K562 (cell line): Measurements from ENCODE around the gene VPS11.
A peak's percentile ranks its signal among the peaks of the same experiment; 100 is the strongest.

ENCODE experiments used
- FOXK2 ChIP-seq, 2 experiments: fragments of 450-650 bp; IDR thresholded peaks in 1 of 2; conservative IDR thresholded peaks in 1 of 2; 2 replicates each; pipeline ENCODE4 v1.6.1; 2016; ENCODE audit warnings: low read depth in 2 of 2, mild to moderate bottlenecking in 1 of 2
- GTF2A2 ChIP-seq: IDR thresholded peaks from 2 replicates; pipeline ENCODE4 v1.6.1; 2016; ENCODE audit warnings: mild to moderate bottlenecking, missing genetic modification characterization, missing compliant biosample characterization
- PHF8 ChIP-seq: fragments of 200-600 bp; sonication (generic); IDR thresholded peaks from 2 replicates; pipeline ENCODE4 v1.6.1; 2012; ENCODE audit warnings: mixed run types, mild to moderate bottlenecking, inconsistent platforms, low read length, moderate library complexity, borderline replicate concordance
- SMC3 ChIP-seq: conservative IDR thresholded peaks from 2 replicates; pipeline ENCODE4 v1.6.1; 2011; ENCODE audit warnings: low read depth, low read length, improper control_type of control experiment; ENCODE audit not compliant: insufficient read depth
- ZFX ChIP-seq: sonication (generic); formaldehyde crosslinking; IDR thresholded peaks from 2 replicates; pipeline ENCODE4 v1.8.0; 2022; ENCODE audit warnings: mild to moderate bottlenecking, missing genetic modification reagents, moderate library complexity
- ZNF324 ChIP-seq: fragments of 250-450 bp; sonication (Bioruptor Pico); IDR thresholded peaks from 2 replicates; pipeline ENCODE4 v1.4.0; 2020; ENCODE audit warnings: mild to moderate bottlenecking
- TF ChIP-seq, protein P1 (sequence below): fragments of 450-650 bp; IDR thresholded peaks from 2 replicates; pipeline ENCODE4 v1.6.1; 2018; ENCODE audit not compliant: partially characterized antibody
- TF ChIP-seq, protein P2 (sequence below): sonication (generic); formaldehyde crosslinking; IDR thresholded peaks from 2 replicates; pipeline ENCODE4 v1.9.0; 2022; ENCODE audit warnings: mild to moderate bottlenecking, missing genetic modification reagents
- TF ChIP-seq, protein P3 (sequence below): sonication (generic); formaldehyde crosslinking; IDR thresholded peaks from 2 replicates; pipeline ENCODE4 v1.8.1; 2022; ENCODE audit warnings: missing genetic modification reagents
- TF ChIP-seq, protein P4 (sequence below), 3 experiments: IDR thresholded peaks in 2 of 3; conservative IDR thresholded peaks in 1 of 3; 2 replicates each; pipeline ENCODE4 v1.5.1; 2011 to 2012; ENCODE audit warnings: low read length in 3 of 3, mild to moderate bottlenecking in 3 of 3, control low read depth in 2 of 3, improper control_type of control experiment in 1 of 3, inconsistent platforms in 1 of 3, low read depth in 1 of 3, mixed read lengths in 1 of 3, moderate library complexity in 1 of 3; ENCODE audit not compliant: insufficient read depth in 2 of 3
- TF ChIP-seq, protein P5 (sequence below): fragments of 450-650 bp; formaldehyde crosslinking; IDR thresholded peaks from 2 replicates; pipeline ENCODE4 v1.4.0; 2020; ENCODE audit warnings: mild to moderate bottlenecking, moderate library complexity

DNA sequence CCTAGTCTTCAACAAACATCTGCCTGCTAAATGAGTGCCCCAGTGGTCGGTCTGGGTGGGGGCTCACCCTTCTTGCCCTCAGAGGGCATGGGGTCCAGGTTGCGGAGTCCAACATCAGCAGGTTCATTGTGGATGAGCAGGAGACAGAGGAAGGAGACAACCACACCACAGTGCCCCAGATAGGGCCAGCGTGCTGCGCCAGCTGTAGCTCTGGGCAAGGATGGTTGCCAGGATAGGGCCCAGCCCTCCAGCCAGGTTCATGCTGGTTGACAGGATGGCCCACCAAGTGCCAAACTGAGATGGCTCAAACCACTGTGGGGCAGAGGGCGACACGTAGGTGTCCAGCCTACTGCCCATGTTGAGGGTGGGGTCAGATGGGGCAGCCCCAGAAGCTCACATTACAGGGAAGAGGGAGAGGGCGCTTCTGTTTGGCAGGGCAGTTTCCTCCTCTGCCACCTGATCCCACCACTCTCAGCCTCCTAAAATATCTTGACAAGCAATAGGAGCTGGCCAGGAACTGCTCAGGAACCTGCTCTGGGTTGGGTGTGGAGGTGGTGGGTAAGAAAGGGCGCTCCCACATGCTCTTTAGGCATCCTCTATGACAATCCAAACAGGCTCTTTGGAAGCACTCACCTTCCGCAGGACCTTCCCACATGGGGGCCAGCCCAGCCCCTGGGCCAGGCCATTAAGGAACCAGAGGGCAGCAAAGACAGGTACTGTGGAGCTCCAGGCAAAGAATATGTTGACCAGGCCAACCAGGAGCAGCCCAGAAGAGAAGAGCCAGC lies 39.9 kb upstream of the VPS11 start:
- TF ChIP-seq GTF2A2 (tag) = no peak
- TF ChIP-seq, protein P1, sequence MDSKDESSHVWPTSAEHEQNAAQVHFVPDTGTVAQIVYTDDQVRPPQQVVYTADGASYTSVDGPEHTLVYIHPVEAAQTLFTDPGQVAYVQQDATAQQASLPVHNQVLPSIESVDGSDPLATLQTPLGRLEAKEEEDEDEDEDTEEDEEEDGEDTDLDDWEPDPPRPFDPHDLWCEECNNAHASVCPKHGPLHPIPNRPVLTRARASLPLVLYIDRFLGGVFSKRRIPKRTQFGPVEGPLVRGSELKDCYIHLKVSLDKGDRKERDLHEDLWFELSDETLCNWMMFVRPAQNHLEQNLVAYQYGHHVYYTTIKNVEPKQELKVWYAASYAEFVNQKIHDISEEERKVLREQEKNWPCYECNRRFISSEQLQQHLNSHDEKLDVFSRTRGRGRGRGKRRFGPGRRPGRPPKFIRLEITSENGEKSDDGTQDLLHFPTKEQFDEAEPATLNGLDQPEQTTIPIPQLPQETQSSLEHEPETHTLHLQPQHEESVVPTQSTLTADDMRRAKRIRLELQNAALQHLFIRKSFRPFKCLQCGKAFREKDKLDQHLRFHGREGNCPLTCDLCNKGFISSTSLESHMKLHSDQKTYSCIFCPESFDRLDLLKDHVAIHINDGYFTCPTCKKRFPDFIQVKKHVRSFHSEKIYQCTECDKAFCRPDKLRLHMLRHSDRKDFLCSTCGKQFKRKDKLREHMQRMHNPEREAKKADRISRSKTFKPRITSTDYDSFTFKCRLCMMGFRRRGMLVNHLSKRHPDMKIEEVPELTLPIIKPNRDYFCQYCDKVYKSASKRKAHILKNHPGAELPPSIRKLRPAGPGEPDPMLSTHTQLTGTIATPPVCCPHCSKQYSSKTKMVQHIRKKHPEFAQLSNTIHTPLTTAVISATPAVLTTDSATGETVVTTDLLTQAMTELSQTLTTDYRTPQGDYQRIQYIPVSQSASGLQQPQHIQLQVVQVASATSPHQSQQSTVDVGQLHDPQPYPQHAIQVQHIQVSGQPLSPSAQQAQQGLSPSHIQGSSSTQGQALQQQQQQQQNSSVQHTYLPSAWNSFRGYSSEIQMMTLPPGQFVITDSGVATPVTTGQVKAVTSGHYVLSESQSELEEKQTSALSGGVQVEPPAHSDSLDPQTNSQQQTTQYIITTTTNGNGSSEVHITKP = no peak
- TF ChIP-seq ZNF324 = no peak
- TF ChIP-seq, protein P2, sequence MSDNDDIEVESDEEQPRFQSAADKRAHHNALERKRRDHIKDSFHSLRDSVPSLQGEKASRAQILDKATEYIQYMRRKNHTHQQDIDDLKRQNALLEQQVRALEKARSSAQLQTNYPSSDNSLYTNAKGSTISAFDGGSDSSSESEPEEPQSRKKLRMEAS (CRISPR knock-in tag) = no peak
- no peak for TF ChIP-seq PHF8
- no peak for TF ChIP-seq SMC3
- TF ChIP-seq FOXK2 (conservative IDR thresholded peaks at IDR 0.05 in 1 of 2, IDR thresholded peaks at IDR 0.05 in 1 of 2; ENCODE audit: low read depth in 2 of 2) = no peak
- TF ChIP-seq, protein P3, sequence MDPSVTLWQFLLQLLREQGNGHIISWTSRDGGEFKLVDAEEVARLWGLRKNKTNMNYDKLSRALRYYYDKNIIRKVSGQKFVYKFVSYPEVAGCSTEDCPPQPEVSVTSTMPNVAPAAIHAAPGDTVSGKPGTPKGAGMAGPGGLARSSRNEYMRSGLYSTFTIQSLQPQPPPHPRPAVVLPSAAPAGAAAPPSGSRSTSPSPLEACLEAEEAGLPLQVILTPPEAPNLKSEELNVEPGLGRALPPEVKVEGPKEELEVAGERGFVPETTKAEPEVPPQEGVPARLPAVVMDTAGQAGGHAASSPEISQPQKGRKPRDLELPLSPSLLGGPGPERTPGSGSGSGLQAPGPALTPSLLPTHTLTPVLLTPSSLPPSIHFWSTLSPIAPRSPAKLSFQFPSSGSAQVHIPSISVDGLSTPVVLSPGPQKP (CRISPR knock-in tag) = no peak
- TF ChIP-seq, protein P4, sequence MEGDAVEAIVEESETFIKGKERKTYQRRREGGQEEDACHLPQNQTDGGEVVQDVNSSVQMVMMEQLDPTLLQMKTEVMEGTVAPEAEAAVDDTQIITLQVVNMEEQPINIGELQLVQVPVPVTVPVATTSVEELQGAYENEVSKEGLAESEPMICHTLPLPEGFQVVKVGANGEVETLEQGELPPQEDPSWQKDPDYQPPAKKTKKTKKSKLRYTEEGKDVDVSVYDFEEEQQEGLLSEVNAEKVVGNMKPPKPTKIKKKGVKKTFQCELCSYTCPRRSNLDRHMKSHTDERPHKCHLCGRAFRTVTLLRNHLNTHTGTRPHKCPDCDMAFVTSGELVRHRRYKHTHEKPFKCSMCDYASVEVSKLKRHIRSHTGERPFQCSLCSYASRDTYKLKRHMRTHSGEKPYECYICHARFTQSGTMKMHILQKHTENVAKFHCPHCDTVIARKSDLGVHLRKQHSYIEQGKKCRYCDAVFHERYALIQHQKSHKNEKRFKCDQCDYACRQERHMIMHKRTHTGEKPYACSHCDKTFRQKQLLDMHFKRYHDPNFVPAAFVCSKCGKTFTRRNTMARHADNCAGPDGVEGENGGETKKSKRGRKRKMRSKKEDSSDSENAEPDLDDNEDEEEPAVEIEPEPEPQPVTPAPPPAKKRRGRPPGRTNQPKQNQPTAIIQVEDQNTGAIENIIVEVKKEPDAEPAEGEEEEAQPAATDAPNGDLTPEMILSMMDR (IDR thresholded peaks at IDR 0.05 in 2 of 3, conservative IDR thresholded peaks at IDR 0.05 in 1 of 3; ENCODE audit: insufficient read depth in 2 of 3, low read depth in 1 of 3, low read length in 3 of 3) = no peak
- TF ChIP-seq ZFX = 0 out of 2 replicates have a peak, but pooled peaks have one; percentile 14
- TF ChIP-seq, protein P5, sequence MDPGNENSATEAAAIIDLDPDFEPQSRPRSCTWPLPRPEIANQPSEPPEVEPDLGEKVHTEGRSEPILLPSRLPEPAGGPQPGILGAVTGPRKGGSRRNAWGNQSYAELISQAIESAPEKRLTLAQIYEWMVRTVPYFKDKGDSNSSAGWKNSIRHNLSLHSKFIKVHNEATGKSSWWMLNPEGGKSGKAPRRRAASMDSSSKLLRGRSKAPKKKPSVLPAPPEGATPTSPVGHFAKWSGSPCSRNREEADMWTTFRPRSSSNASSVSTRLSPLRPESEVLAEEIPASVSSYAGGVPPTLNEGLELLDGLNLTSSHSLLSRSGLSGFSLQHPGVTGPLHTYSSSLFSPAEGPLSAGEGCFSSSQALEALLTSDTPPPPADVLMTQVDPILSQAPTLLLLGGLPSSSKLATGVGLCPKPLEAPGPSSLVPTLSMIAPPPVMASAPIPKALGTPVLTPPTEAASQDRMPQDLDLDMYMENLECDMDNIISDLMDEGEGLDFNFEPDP (CRISPR knock-in tag) = no peak
